ENCODE data around the gene CSAG3. TPM values are rescaled to one million over a fixed set of nuclear protein-coding genes. Genes with fewer than 3 reads are reported as not detected.

Gene CSAG3
- total and polyA plus RNA-seq, 2 of the 4 experiments (the other 2 are of a cell fraction) = not detected

- Histone ChIP-seq H2BK20ac (ENCODE audit: low read depth, low read length) (no peak overlapping the region), H3K79me1 (ENCODE audit: low read depth in 1 of 2, low read length in 2 of 2) (no peaks in the 10 kb centered on the region), H2BK120ac (ENCODE audit: low read depth, low read length) (no peak overlapping the region), H3K27ac (ENCODE audit: insufficient read depth, low read length) (no peak overlapping the region), H3K4me2 (ENCODE audit: low read depth, low read length) (no peak overlapping the region), H3K4me3 (ENCODE audit: insufficient read depth, low read depth, low read length) (no peak overlapping the region), H4K8ac (ENCODE audit: low read depth in 2 of 2, low read length in 2 of 2) (no peak overlapping the region), H3K9me3 (ENCODE audit: control insufficient read depth, insufficient read depth, low read length) (no peaks in the 10 kb centered on the region; the same call in 1 of the 2 replicates), H2AK5ac (ENCODE audit: low read depth, low read length) (no peak overlapping the region), H3K9me1 (ENCODE audit: insufficient read depth, low read length) (no peaks in the 10 kb centered on the region), H3K27me3 (ENCODE audit: control insufficient read depth, insufficient read depth, low read length) (no peaks in the 10 kb centered on the region), H3K36me3 (ENCODE audit: control insufficient read depth, insufficient read depth, low read length) (no peaks in the 10 kb centered on the region), H3K23ac (ENCODE audit: low read depth, low read length) (no peak overlapping the region), H2AFZ (replicated peaks; ENCODE audit: low read length, poor library complexity) (no peak overlapping the region), H3K4ac (ENCODE audit: low read depth, low read length) (no peak overlapping the region), H2AK9ac (replicated peaks; ENCODE audit: low read depth, low read length, poor library complexity) (no peak overlapping the region), H4K20me1 (ENCODE audit: insufficient read depth, low read length) (no peaks in the 10 kb centered on the region), H4K5ac (ENCODE audit: low read depth, low read length) (no peak overlapping the region), H4K91ac (ENCODE audit: insufficient read depth, low read depth, low read length) (no peak overlapping the region), H3K9ac (ENCODE audit: low read depth, low read length) (no peak overlapping the region), H3K56ac (ENCODE audit: extremely low read depth, insufficient read depth, low read length) (no peak overlapping the region), H3K4me1 (ENCODE audit: control insufficient read depth, insufficient read depth, low read length) (no peaks in the 10 kb centered on the region), H3K18ac (ENCODE audit: low read depth, low read length) (no peak overlapping the region), H2BK15ac (ENCODE audit: low read depth, low read length) (no peak overlapping the region), H3K14ac (replicated peaks; ENCODE audit: low read depth, low read length) (no peak overlapping the region), H2BK5ac (ENCODE audit: low read depth, low read length, poor library complexity, severe bottlenecking) (no peak overlapping the region)
- CTCF ChIA-PET = no interaction called here
- intact Hi-C loops (cut with micrococcal nuclease) = no loop called here
- ATAC-seq (ENCODE audit: low read depth) (no peak), DNase-seq (no peak)
- in situ Hi-C loops (cut with MboI; ENCODE audit: low sequenced_read_pairs) = no loop called here
- no peak for TF ChIP-seq MAFK (IDR thresholded peaks at IDR 0.05; ENCODE audit: low read depth, low read length)
- no peak for TF ChIP-seq CEBPB (IDR thresholded peaks at IDR 0.05; ENCODE audit: low read depth, low read length)
- no peak for TF ChIP-seq ELK1 (IDR thresholded peaks at IDR 0.05; ENCODE audit: borderline replicate concordance, low read depth, low read length)
- TF ChIP-seq FOS (IDR thresholded peaks at IDR 0.05; ENCODE audit: low read depth, low read length) = no peak
- no peak for TF ChIP-seq CTCF (conservative IDR thresholded peaks at IDR 0.05; ENCODE audit: low read depth, low read length)
- TF ChIP-seq NFE2L2 (IDR thresholded peaks at IDR 0.05; ENCODE audit: low read depth, low read length) = no peak
- TF ChIP-seq MAZ (IDR thresholded peaks at IDR 0.05; ENCODE audit: borderline replicate concordance, low read depth, low read length) = no peak
- no peak for TF ChIP-seq CHD1 (IDR thresholded peaks at IDR 0.05; ENCODE audit: low read depth, low read length)
- TF ChIP-seq RFX5 (IDR thresholded peaks at IDR 0.05; ENCODE audit: low read depth, low read length) = no peak
- no peak for TF ChIP-seq MXI1 (IDR thresholded peaks at IDR 0.05; ENCODE audit: borderline replicate concordance, low read depth, low read length)
- no peak for TF ChIP-seq BHLHE40 (IDR thresholded peaks at IDR 0.05; ENCODE audit: low read depth, low read length)
- TF ChIP-seq RAD21 (IDR thresholded peaks at IDR 0.05; ENCODE audit: low read length) = no peak
- no peak for TF ChIP-seq USF2 (IDR thresholded peaks at IDR 0.05; ENCODE audit: low read depth, low read length)
- dilution Hi-C loops (cut with HindIII; ENCODE audit: low sequenced_read_pairs, unreplicated experiment) = no loop called here
- WGBS, 2 experiments (ENCODE audit: extremely low coverage in 2 of 2, insufficient read length in 1 of 2) = no CpG with 5 or more reads among the region's 2 CpGs
- POLR2A ChIA-PET (ENCODE audit: unreplicated experiment) = no interaction called here
- BruUV-seq (replicated peaks) = no TSS peak
These were observed 23.9 kb upstream of the CSAG3 start for GRCh38 chrX:152735101-152735500.

All from IMR-90 (cell line).